H54 (cell line): Measurements from ENCODE around the gene NDUFA8.

ENCODE experiments used
- DNase-seq: peaks from one replicate; pipeline ENCODE4 v3.0.0; 2011; ENCODE audit warnings: low spot score, mixed read lengths; ENCODE audit not compliant: insufficient read length
- FAIRE-seq: peaks from 3 replicates; lab custom pipeline; 2011; peaks lifted over from hg19 to GRCh38; lab: Jason Lieb, UNC
- POLR2A ChIP-seq: IDR thresholded peaks from 2 replicates; pipeline ENCODE4 v1.6.1; 2011; ENCODE audit warnings: low read depth, mild to moderate bottlenecking, low read length

NDUFA8 gene

GRCh38 chr9:122173670-122174069, 14.1 kb upstream of the NDUFA8 start:
- no peak for TF ChIP-seq POLR2A
- DNase-seq (no peak), FAIRE-seq (no peak)

- FAIRE-seq (no peak), DNase-seq (no peak)
- TF ChIP-seq POLR2A = no peak
These were observed 12.6 kb upstream of the NDUFA8 start for GRCh38 chr9:122172131-122172530.

- no peak for FAIRE-seq
- TF ChIP-seq POLR2A = no peak
- no peak for DNase-seq
These were observed 8.8 kb upstream of the NDUFA8 start for GRCh38 chr9:122168356-122168755.

- no peak for TF ChIP-seq POLR2A
- FAIRE-seq (no peak), DNase-seq (no peak)
These were observed 4.7 kb upstream of the NDUFA8 start for GRCh38 chr9:122164286-122164685.

- DNase-seq (no peak), FAIRE-seq (no peak)
These were observed 2.8 kb upstream of the NDUFA8 start for GRCh38 chr9:122162415-122162814.

GRCh38 chr9:122159925-122160246, 307 bp upstream of the NDUFA8 start:
- FAIRE-seq (no peak), DNase-seq (no peak)

More at GRCh38 chr9:122162415-122162814, 2.8 kb upstream of the NDUFA8 start:
- TF ChIP-seq POLR2A = no peak

GRCh38 chr9:122158202-122158601, 1.4 kb downstream of the NDUFA8 start:
- no peak for DNase-seq
- TF ChIP-seq POLR2A = no peak
- peak; percentile 71 for FAIRE-seq

More at GRCh38 chr9:122159925-122160246, 307 bp upstream of the NDUFA8 start:
- TF ChIP-seq POLR2A = no peak

GRCh38 chr9:122155796-122156195, 3.8 kb downstream of the NDUFA8 start:
- FAIRE-seq (peak; percentile 23), DNase-seq (no peak)
- TF ChIP-seq POLR2A = no peak

- FAIRE-seq (no peak), DNase-seq (no peak)
- no peak for TF ChIP-seq POLR2A
These were observed 8.2 kb downstream of the NDUFA8 start for GRCh38 chr9:122151267-122151828.

GRCh38 chr9:122145592-122145863, 14.1 kb downstream of the NDUFA8 start:
- no peak for TF ChIP-seq POLR2A

GRCh38 chr9:122144836-122145591, 14.6 kb downstream of the NDUFA8 start:
- FAIRE-seq = peak; percentile 23
- TF ChIP-seq POLR2A = no peak

More at GRCh38 chr9:122145592-122145863, 14.1 kb downstream of the NDUFA8 start:
- FAIRE-seq = no peak
- DNase-seq = no peak

GRCh38 chr9:122143876-122144405, 15.6 kb downstream of the NDUFA8 start:
- no peak for DNase-seq
- no peak for TF ChIP-seq POLR2A
- no peak for FAIRE-seq

More at GRCh38 chr9:122144836-122145591, 14.6 kb downstream of the NDUFA8 start:
- DNase-seq = no peak

- DNase-seq (no peak), FAIRE-seq (no peak)
- no peak for TF ChIP-seq POLR2A
These were observed 16.3 kb downstream of the NDUFA8 start for GRCh38 chr9:122143296-122143695.

GRCh38 chr9:122141671-122142070, 17.9 kb downstream of the NDUFA8 start:
- no peak for FAIRE-seq
- no peak for DNase-seq
- no peak for TF ChIP-seq POLR2A

- TF ChIP-seq POLR2A = no peak
These were observed 19.0 kb downstream of the NDUFA8 start for GRCh38 chr9:122140368-122141193.

More at GRCh38 chr9:122140368-122141193, 19.0 kb downstream of the NDUFA8 start:
- DNase-seq (no peak), FAIRE-seq (no peak)
